ENCODE results near the gene PRR5L. TPM values are rescaled to one million over a fixed set of nuclear protein-coding genes. Genes with fewer than 3 reads are reported as not detected.

The PRR5L gene
- total RNA-seq, 4 donors from 2014 or later, result 1.1 to 3.4 (median 1.7) TPM

DNA sequence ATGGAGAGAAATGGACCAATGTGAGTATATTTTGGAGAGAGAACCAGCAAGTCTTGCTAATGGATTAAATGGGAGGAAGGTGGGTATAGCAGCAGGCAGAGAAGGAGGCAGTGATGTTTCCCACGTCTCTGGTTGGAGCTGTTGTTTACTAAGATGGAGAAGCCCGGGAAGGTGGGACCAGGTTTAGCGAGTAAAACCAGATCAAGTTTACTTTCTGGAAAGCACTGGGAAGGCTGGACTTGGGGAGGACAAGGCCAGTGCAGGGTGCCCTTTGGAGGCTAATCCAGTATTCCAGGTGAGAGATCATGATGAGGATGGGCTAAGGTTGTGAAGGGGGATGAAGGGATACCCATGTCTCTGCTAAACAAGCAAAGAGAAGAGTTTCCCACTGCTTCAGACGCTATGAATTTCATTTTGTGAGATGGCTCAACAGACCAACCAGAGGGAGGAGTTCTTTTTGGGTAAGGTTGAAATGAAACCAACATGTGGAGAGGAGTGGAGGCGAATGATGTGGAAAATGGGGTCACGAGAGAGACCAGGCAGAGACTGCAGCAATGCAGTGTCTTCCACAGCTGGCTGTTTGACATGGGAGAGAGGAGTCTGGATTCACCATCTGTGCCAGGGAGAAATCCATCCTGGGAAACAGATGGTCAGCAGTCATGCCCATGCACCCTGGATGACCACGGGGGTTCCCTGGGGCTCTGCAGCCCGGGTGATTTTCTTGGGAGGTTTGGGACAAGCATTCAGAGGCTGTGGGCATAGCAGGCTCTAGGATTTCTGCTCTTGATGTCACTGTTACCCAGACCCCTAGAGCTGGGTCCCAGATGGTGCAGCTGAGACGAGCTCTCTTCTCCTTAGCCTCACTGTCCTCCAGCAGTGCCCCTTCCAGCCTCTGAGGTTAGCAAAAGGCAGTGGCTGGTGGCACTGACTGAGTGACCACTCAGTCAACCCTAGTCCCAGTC, 31.8 kb upstream of the PRR5L start:
- 73 to 76% methylated on average over 9 of the region's 9 CpGs for WGBS, 2 donors
- TF ChIP-seq POLR2A (IDR thresholded peaks at IDR 0.05), result no peak
- TF ChIP-seq, protein P1, sequence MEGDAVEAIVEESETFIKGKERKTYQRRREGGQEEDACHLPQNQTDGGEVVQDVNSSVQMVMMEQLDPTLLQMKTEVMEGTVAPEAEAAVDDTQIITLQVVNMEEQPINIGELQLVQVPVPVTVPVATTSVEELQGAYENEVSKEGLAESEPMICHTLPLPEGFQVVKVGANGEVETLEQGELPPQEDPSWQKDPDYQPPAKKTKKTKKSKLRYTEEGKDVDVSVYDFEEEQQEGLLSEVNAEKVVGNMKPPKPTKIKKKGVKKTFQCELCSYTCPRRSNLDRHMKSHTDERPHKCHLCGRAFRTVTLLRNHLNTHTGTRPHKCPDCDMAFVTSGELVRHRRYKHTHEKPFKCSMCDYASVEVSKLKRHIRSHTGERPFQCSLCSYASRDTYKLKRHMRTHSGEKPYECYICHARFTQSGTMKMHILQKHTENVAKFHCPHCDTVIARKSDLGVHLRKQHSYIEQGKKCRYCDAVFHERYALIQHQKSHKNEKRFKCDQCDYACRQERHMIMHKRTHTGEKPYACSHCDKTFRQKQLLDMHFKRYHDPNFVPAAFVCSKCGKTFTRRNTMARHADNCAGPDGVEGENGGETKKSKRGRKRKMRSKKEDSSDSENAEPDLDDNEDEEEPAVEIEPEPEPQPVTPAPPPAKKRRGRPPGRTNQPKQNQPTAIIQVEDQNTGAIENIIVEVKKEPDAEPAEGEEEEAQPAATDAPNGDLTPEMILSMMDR (IDR thresholded peaks at IDR 0.05), result no peak
- peak in 1 of 2 donors; percentile 68 for DNase-seq (ENCODE audit: low spot score in 2 of 2)

DNA sequence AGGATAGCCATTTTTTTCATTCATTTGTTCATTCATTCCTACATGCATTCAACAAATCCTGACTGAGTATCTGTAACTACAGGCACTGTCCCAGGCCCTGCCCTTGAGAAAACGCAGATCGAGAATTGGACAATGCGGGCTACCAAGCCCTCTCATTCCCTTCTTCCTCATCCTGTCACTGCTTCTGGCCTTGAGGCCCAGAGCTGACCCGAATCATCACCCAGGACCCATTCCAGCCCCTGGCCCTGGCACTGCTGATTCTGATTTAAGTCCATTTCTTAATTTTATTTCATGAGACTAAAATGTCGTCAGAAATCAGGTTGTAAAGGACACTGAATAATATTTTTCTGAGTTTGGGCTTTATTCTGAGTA, 31.1 kb upstream of the PRR5L start:
- peak in 1 of 2 donors; percentile 56 for DNase-seq (ENCODE audit: low spot score in 2 of 2)
- 95 to 97% methylated on average over 5 of the region's 5 CpGs for WGBS, 2 donors
- H3K4me3 ChIP-seq (ENCODE audit: low read depth, poor library complexity, severe bottlenecking), result no peak overlapping the region
- intact Hi-C loops (cut with DNase I; ENCODE audit: low total_unique reads), result loop anchor here (5.0 kb wide), 1 partner anchor 648 kb away; the partner anchor contains the start of gene FJX1
- no peak for TF ChIP-seq POLR2A (IDR thresholded peaks at IDR 0.05)
- TF ChIP-seq, protein P1 (IDR thresholded peaks at IDR 0.05), result no peak

More for the DNA sequence above, 31.8 kb upstream of the PRR5L start:
- no peak overlapping the region for H3K4me3 ChIP-seq (ENCODE audit: low read depth, poor library complexity, severe bottlenecking)
- intact Hi-C loops (cut with DNase I; ENCODE audit: low total_unique reads), result no loop called here

DNA sequence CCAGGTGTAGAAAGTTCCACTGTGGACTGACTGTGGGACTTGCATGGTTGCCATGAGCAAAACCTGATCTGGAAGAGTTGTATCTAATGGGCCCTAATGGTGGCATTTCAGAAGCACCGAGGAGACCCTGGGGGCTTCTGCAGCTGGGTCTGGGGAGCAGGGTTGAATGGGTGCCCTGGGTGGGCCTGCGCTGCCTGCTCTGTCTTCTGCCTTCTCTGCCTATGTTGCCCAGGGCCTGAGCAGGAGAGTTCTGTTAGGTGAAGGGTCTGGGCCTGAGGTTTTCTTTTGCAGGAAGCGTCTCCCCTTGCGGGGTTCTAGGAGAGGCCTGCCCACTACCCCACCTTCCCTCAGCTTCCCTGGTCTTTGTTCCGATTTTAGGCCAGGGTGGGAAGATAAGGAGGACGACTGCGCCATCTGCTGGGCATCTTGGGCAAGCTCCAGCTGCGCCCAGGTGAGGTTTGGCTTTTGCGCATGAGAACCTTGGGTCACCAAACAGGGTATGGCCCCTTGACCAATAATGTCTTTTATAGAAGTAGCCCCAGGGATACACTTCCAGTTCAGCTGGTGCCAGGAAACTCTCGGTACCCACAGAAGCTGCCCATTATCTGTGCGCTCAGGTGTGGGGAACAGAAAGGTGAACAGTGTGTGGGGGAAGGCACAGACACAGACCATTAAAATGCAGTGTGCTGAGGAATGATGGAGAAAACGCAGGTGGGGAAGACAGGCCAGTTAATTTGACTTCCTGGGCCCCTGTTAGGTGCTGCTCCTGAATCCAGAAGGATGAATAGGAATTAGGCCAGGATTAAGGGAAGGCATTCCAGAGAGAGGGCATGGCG, 30.1 kb upstream of the PRR5L start:
- H3K4me3 ChIP-seq (ENCODE audit: low read depth, poor library complexity, severe bottlenecking), result no peak overlapping the region
- 29 to 41% methylated on average over 13 of the region's 13 CpGs for WGBS, 2 donors
- intact Hi-C loops (cut with DNase I; ENCODE audit: low total_unique reads), result loop anchor here (5.0 kb wide), 1 partner anchor 649 kb away; the partner anchor contains the start of gene FJX1
- DNase-seq (ENCODE audit: low spot score in 2 of 2), result peak in 1 of 2 donors; percentile 31
- no peak for TF ChIP-seq POLR2A (IDR thresholded peaks at IDR 0.05)
- TF ChIP-seq, protein P1 (IDR thresholded peaks at IDR 0.05), result peak in 1 of 3 donors; percentile 14

DNA sequence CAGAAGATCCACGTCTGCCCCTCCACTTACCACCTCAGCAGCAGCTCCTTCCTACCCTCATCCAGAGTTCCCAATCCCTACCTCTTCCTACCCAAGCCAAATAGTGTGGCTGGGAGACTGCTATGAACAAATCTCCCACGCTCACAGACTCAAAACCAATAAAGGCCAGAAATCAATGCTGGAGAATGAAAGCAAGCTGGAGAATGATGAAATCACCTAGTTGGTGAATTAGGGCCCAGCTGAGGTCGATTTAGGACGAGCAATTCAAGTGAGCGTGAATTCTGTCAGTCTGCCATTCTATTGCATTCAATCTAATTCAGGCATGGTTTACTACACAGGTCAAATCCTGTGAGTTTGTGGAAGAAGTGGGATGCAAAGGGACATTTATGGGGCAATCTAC, 29.3 kb upstream of the PRR5L start:
- intact Hi-C loops (cut with DNase I; ENCODE audit: low total_unique reads), result loop anchor here (5.0 kb wide), 1 partner anchor 649 kb away; the partner anchor contains the start of gene FJX1
- WGBS, 2 donors, result 55 to 65% methylated on average over 5 of the region's 5 CpGs
- no peak for TF ChIP-seq POLR2A (IDR thresholded peaks at IDR 0.05)
- TF ChIP-seq, protein P1 (IDR thresholded peaks at IDR 0.05), result no peak
- H3K4me3 ChIP-seq (ENCODE audit: low read depth, poor library complexity, severe bottlenecking), result no peak overlapping the region
- DNase-seq (ENCODE audit: low spot score in 2 of 2), result no peak

DNA sequence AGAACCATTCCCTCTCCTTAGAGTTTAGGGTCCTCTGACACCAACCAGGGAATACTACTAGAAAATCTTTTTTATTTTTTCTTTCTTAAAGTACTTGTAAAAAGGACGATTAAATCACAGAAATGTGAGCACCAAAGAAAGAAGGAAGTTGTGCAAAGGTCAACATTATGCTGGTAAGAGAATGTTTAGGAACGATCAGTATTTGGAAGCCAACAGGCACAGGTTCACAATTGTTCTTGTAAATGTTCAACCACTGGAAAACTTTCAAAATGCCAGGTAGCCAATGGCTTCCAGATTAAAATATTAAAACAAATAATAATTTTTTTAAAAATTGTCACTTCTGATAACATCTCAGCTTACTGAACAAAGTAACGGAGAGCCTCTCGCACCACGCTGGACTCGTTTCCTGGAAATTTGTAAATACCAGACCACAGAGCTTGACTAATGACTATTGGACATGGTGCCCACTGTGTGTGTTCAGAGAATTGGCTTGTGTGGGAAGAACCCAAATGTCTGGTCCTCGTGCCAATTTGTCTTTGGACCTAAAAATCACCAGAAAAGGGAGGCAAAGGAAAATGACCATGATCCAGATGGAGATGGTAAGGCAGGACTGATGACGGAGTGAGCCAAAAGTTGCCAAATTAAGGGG, 27.6 kb upstream of the PRR5L start:
- DNase-seq (ENCODE audit: low spot score in 2 of 2), result no peak
- no peak for TF ChIP-seq POLR2A (IDR thresholded peaks at IDR 0.05)
- TF ChIP-seq, protein P1 (IDR thresholded peaks at IDR 0.05), result no peak
- 72 to 78% methylated on average over 8 of the region's 8 CpGs for WGBS, 2 donors
- H3K4me3 ChIP-seq (ENCODE audit: low read depth, poor library complexity, severe bottlenecking), result no peak overlapping the region
- intact Hi-C loops (cut with DNase I; ENCODE audit: low total_unique reads), result loop anchor here (5.0 kb wide), 1 partner anchor 651 kb away; the partner anchor contains the start of gene FJX1
